Nephron (organoid): ENCODE measurements around the gene SLC2A4RG.

Experiments used
- H3K27ac Mint-ChIP-seq, 3 experiments: 2 replicates each; pipeline ENCODE4 v1.8.0; 2020; ENCODE audit warnings: mixed read lengths in 3 of 3, mild to moderate bottlenecking in 2 of 3, moderate library complexity in 1 of 3
- H3K27me3 Mint-ChIP-seq: 2 replicates; pipeline ENCODE4 v1.8.0; 2021; ENCODE audit warnings: low read depth, mild to moderate bottlenecking, moderate library complexity, mixed read lengths
- H3K36me3 Mint-ChIP-seq: 2 replicates; pipeline ENCODE4 v1.8.0; 2020; ENCODE audit warnings: low read depth, mixed read lengths
- H3K4me1 Mint-ChIP-seq: 2 replicates; pipeline ENCODE4 v1.8.0; 2020; ENCODE audit warnings: mixed read lengths
- H3K4me3 Mint-ChIP-seq, 3 experiments: 2 replicates each; pipeline ENCODE4 v1.8.0; 2020; ENCODE audit warnings: mild to moderate bottlenecking in 3 of 3, mixed read lengths in 3 of 3, moderate library complexity in 2 of 3
- H3K9me3 Mint-ChIP-seq: 2 replicates; pipeline ENCODE4 v1.8.0; 2020; ENCODE audit warnings: mixed read lengths
- TF ChIP-seq, protein P1 (sequence below), 3 experiments: fragments of 200-600 bp; sonication (generic); IDR thresholded peaks; one replicate each; pipeline ENCODE4 v1.5.0; 2021; ENCODE audit warnings: antibody characterized with exemption in 3 of 3; ENCODE audit not compliant: unreplicated experiment in 3 of 3

The SLC2A4RG gene, protein sequence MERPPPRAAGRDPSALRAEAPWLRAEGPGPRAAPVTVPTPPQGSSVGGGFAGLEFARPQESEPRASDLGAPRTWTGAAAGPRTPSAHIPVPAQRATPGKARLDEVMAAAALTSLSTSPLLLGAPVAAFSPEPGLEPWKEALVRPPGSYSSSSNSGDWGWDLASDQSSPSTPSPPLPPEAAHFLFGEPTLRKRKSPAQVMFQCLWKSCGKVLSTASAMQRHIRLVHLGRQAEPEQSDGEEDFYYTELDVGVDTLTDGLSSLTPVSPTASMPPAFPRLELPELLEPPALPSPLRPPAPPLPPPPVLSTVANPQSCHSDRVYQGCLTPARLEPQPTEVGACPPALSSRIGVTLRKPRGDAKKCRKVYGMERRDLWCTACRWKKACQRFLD

DNA sequence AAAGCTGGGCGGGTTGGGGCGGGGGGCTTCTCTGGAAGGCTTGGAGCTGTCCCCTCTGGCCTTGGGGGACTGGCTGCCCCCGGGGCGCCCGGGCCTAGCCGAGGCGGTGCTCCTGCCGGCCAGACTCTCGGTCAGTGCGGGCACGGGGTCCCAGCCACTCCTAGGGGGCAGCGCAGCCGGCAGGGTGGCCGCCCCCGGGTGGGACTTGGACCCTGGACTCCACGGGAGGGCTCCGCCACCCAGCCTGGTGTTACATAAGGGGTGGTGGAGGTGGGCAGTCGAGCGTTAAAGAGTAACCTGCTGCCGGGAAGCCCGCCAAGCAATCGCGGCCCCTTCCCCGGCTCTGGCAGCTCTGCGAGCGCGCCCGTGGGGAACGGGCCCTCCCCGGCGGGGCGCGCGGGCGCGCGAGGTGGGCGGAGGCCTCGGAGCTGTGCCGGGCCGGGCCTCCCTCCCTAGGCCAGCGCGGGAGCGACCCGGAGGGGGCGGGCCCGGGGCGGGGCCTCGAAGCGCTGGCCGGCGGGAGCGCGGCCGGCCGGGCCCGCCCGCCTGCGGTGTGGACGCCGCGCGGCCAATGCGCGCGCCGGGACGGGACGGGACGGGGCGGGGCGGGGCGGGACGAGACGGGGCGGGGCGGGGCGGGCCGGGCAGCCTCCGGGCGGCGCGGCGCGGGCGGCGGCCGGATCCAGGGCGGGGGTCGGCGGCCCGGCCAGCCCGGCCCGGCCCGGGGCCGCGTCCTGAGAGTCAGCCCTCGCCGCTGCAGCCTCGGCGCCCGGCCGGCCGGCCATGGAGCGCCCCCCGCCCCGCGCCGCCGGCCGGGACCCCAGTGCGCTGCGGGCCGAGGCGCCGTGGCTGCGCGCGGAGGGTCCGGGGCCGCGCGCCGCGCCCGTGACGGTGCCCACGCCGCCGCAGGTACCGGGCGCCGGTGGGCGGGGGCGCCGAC lies at the start of gene SLC2A4RG:
TSS of gene SLC2A4RG (plus strand) at position 647 of the 940 bp plus-strand sequence. CDS start at position 784, 137 bp downstream.
- Mint-ChIP-seq H3K4me3 (peak within 1 kb of the TSS; percentile 80 to 84 (median 82)), H3K9me3 (no peaks in the 10 kb centered on the region), H3K27me3 (peaks cover 5% of the 10 kb centered on the region), H3K27ac (peak within 1 kb of the TSS in 1 of 3 experiments; percentile 77), H3K4me1 (no peaks in the 10 kb centered on the region), H3K36me3 (peaks cover 17% of the 10 kb centered on the region)
- TF ChIP-seq, protein P1, sequence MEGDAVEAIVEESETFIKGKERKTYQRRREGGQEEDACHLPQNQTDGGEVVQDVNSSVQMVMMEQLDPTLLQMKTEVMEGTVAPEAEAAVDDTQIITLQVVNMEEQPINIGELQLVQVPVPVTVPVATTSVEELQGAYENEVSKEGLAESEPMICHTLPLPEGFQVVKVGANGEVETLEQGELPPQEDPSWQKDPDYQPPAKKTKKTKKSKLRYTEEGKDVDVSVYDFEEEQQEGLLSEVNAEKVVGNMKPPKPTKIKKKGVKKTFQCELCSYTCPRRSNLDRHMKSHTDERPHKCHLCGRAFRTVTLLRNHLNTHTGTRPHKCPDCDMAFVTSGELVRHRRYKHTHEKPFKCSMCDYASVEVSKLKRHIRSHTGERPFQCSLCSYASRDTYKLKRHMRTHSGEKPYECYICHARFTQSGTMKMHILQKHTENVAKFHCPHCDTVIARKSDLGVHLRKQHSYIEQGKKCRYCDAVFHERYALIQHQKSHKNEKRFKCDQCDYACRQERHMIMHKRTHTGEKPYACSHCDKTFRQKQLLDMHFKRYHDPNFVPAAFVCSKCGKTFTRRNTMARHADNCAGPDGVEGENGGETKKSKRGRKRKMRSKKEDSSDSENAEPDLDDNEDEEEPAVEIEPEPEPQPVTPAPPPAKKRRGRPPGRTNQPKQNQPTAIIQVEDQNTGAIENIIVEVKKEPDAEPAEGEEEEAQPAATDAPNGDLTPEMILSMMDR (IDR thresholded peaks at IDR 0.05; ENCODE audit: unreplicated experiment in 3 of 3), result no peak

DNA sequence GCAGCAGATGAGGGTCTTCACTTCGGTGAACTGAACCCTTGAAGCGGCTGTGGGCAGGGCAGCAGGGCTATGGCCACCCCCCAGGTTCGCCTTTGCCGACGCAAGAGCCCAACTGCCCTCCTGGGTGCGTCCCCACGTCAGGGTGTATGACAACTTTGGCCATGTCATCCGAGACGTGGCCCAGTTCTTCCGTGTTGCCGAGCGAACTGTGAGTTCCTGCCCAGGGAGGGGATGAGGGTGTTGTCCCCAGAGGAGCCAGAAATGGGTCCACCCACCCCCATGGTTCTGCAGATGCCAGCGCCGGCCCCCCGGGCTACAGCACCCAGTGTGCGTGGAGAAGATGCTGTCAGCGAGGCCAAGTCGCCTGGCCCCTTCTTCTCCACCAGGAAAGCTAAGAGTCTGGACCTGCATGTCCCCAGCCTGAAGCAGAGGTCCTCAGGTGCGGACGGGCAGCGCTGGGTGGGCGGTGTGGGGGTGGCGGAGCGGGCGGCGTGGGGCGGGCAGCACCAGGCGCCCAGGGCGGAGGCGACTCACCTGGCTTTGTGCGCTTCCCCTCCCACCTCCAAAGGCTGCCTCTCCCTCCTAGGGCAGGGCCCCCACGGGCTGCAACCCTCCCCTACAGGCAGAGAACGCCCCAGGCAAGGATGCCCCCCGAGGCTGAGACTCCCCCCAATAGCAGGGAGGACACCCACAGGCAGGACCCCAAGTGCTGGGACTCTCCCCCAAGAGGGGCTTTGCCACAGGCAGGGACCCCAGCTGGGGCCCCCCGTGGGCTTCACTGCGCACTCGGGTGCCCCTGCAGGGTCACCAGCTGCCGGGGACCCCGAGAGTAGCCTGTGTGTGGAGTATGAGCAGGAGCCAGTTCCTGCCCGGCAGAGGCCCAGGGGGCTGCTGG lies 49.3 kb upstream of the SLC2A4RG start:
- Mint-ChIP-seq H3K9me3 (no peaks in the 10 kb centered on the region), H3K36me3 (peaks cover 8% of the 10 kb centered on the region), H3K4me1 (no peaks in the 10 kb centered on the region), H3K27ac (no peak overlapping the region), H3K27me3 (no peaks in the 10 kb centered on the region), H3K4me3 (no peak overlapping the region)
- TF ChIP-seq, protein P1 (IDR thresholded peaks at IDR 0.05; ENCODE audit: unreplicated experiment in 3 of 3), result no peak

DNA sequence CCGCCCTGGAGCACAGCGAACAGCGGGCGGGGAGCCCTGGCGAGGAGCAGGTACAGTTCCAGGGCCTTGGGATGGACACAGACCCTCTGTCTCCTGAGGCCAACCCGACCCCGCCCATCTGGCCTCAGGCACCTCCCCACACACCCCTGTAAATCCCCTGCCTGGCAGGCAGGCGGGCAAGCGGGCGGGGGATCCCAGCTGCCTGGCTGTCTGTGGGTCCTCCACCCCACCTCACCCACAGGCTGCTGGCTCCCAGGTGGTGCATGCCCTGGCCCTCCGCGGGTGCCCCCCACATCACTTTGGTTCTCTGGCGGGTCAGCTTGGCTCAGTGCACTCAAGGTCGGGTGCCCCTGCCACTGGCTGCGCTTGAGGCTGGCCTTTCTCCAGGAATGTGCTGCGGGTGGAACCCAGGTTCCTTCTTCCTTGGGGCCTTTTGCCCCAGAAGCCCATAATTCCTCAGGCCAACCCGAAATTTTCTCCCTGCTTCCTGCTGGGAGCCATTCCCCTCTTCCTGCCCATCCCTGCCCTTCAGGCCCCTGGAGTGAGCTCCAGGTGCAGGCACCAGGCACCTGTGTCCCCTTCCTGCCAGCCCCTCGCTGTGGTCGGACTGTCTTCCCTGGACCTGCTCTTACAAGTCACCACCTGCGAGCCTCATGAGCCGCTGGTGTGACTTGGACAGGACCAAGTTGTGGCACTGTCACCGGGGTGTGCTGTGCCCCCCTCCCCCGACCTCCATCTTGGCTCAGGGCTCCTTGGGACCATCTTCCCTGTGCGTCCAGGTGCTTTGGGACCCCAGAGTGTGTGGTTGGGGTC lies 48.5 kb upstream of the SLC2A4RG start:
- no peaks in the 10 kb centered on the region for H3K4me1 Mint-ChIP-seq
- H3K4me3 Mint-ChIP-seq, result no peak overlapping the region
- H3K9me3 Mint-ChIP-seq, result no peaks in the 10 kb centered on the region
- H3K36me3 Mint-ChIP-seq, result peaks cover 8% of the 10 kb centered on the region
- H3K27ac Mint-ChIP-seq, result peak overlapping the region in 1 of 3 experiments; percentile 37
- TF ChIP-seq, protein P1 (IDR thresholded peaks at IDR 0.05; ENCODE audit: unreplicated experiment in 3 of 3), result no peak
- H3K27me3 Mint-ChIP-seq, result no peaks in the 10 kb centered on the region

DNA sequence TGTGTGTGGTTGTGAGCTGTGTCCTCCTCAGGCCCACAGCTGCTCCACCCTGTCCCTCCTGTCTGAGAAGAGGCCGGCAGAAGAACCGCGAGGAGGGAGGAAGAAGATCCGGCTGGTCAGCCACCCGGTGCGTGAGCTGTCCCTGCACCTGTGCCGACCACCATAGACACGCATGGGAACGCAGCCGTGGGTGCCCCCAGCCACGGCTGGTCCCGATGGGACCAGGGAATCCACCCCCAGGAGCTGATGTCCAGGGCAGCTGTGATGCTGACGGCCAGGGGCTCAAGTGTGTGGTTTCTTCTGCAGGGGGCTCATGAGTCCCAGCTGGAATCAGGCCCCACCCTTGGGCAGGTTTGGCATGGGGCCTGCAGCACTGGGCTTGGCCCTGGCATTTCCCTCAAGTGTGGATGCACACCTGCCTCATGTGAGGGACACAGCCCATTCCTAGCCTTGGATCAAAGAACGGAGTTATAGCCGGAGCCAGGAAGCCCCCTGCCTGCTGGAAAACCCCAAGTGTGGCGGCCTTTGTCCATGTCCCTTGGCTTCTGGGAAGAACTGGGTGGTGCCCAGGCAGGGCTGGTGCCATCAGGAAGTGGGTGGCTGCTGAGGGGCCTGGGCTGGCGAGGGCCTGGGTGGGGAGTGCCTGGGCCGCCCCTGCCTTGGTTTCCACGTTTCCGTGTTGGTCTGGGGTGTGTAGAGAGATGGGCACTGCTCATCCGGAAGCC lies 47.7 kb upstream of the SLC2A4RG start:
- peaks cover 8% of the 10 kb centered on the region for H3K36me3 Mint-ChIP-seq
- H3K27me3 Mint-ChIP-seq, result no peaks in the 10 kb centered on the region
- H3K4me1 Mint-ChIP-seq, result no peaks in the 10 kb centered on the region
- TF ChIP-seq, protein P1 (IDR thresholded peaks at IDR 0.05; ENCODE audit: unreplicated experiment in 3 of 3), result no peak
- no peaks in the 10 kb centered on the region for H3K9me3 Mint-ChIP-seq
- peak overlapping the region in 1 of 3 experiments; percentile 37 for H3K27ac Mint-ChIP-seq
- H3K4me3 Mint-ChIP-seq, result no peak overlapping the region
